SK-N-SH (cell line): Measurements from ENCODE around the gene SEMA4D. TPM values are rescaled to one million over a fixed set of nuclear protein-coding genes. Genes with fewer than 3 reads are reported as not detected.

Source experiments
- CTCF ChIA-PET: fragments of 300-600, 350-600 bp; formaldehyde crosslinking; extraction: SDS; loops from one replicate; lab custom pipeline; 2021; lab: Yijun Ruan, JAX
- POLR2A ChIA-PET: fragments of 350-600 bp; sonication (Branson Sonifier 250); formaldehyde crosslinking; extraction: SDS; loops from one replicate; lab custom pipeline; 2020; ENCODE audit warnings: antibody characterized with exemption, inconsistent platforms; lab: Yijun Ruan, JAX
- DNase-seq: peaks from one replicate; pipeline ENCODE4 v3.0.0; 2012
- H2AFZ ChIP-seq: fragments of 200-600 bp; sonication (generic); 2 replicates; pipeline ENCODE4 v1.8.1; 2016; ENCODE audit warnings: antibody characterized with exemption, mild to moderate bottlenecking, low read depth
- H3F3A ChIP-seq: fragments of 200-600 bp; sonication (generic); replicated peaks from 2 replicates; pipeline ENCODE3; 2016; ENCODE audit warnings: antibody characterized with exemption, mild to moderate bottlenecking; ENCODE audit not compliant: insufficient read depth
- H3K27ac ChIP-seq, 2 experiments: fragments of 200-500 bp in 1 of 2; fragments of 200-600 bp in 1 of 2; sonication (Bioruptor generic) in 1 of 2; sonication (generic), shearing (Covaris generic) in 1 of 2; 2 replicates each; pipeline versions ENCODE4 v1.5.1 to v1.6.1; 2014 to 2016; ENCODE audit warnings: low read depth in 2 of 2, inconsistent platforms in 1 of 2, low read length in 1 of 2, mild to moderate bottlenecking in 1 of 2, mixed read lengths in 1 of 2
- H3K27me3 ChIP-seq: fragments of 200-600 bp; sonication (generic), shearing (Covaris generic); 2 replicates; pipeline ENCODE4 v1.6.1; 2016; ENCODE audit warnings: mixed run types; ENCODE audit not compliant: insufficient read depth
- H3K36me3 ChIP-seq, 2 experiments: fragments of 200-500 bp in 1 of 2; fragments of 200-600 bp in 1 of 2; sonication (Bioruptor generic) in 1 of 2; sonication (generic) in 1 of 2; replicated peaks in 1 of 2; 2 replicates each; pipeline versions ENCODE3 to v1.5.1; 2014 to 2016; ENCODE audit warnings: low read length in 1 of 2, mild to moderate bottlenecking in 1 of 2; ENCODE audit not compliant: insufficient read depth in 2 of 2, control insufficient read depth in 1 of 2
- H3K4me1 ChIP-seq, 2 experiments: fragments of 200-500 bp in 1 of 2; fragments of 200-600 bp in 1 of 2; sonication (Bioruptor generic) in 1 of 2; sonication (generic), shearing (Covaris generic) in 1 of 2; 2 replicates each; pipeline versions ENCODE4 v1.5.1 to v1.6.1; 2014 to 2016; ENCODE audit warnings: low read depth in 1 of 2, low read length in 1 of 2, mixed run types in 1 of 2; ENCODE audit not compliant: insufficient read depth in 2 of 2, control insufficient read depth in 1 of 2
- H3K4me2 ChIP-seq: fragments of 200-600 bp; sonication (generic), shearing (Covaris generic); 2 replicates; pipeline ENCODE4 v1.6.1; 2017; ENCODE audit warnings: mixed run types
- H3K4me3 ChIP-seq, 2 experiments: fragments of 200-500 bp in 1 of 2; fragments of 200-600 bp in 1 of 2; sonication (Bioruptor generic) in 1 of 2; sonication (generic), shearing (Covaris generic) in 1 of 2; 2 replicates each; pipeline versions ENCODE4 v1.5.1 to v1.8.1; 2014 to 2016; ENCODE audit warnings: low read depth in 2 of 2, inconsistent platforms in 1 of 2, low read length in 1 of 2, mild to moderate bottlenecking in 1 of 2, mixed read lengths in 1 of 2, moderate library complexity in 1 of 2
- H3K79me2 ChIP-seq: fragments of 200-600 bp; sonication (generic); 2 replicates; pipeline ENCODE4 v1.8.1; 2017; ENCODE audit warnings: mild to moderate bottlenecking; ENCODE audit not compliant: insufficient read depth
- H3K9ac ChIP-seq: fragments of 200-600 bp; sonication (generic); 2 replicates; pipeline ENCODE4 v1.6.1; 2017; ENCODE audit warnings: mixed run types
- H3K9me2 ChIP-seq: fragments of 200-600 bp; sonication (generic); 2 replicates; pipeline ENCODE4 v1.6.1; 2017; ENCODE audit warnings: mixed run types
- H3K9me3 ChIP-seq: fragments of 200-600 bp; sonication (generic); 2 replicates; pipeline ENCODE4 v1.6.1; 2017; ENCODE audit warnings: mixed run types, mild to moderate bottlenecking, moderate library complexity
- H4K20me1 ChIP-seq: fragments of 200-600 bp; sonication (generic); 2 replicates; pipeline ENCODE4 v1.6.1; 2017; ENCODE audit warnings: mild to moderate bottlenecking, mixed run types; ENCODE audit not compliant: insufficient read depth
- EZH2phosphoT487 ChIP-seq: fragments of 200-600 bp; sonication (generic); IDR thresholded peaks from 2 replicates; pipeline ENCODE4 v1.6.1; 2017; ENCODE audit warnings: low read depth, mixed run types, mild to moderate bottlenecking, antibody characterized with exemption, moderate library complexity, borderline replicate concordance
- FOXM1 ChIP-seq: IDR thresholded peaks from 2 replicates; pipeline ENCODE4 v1.4.0; 2012; ENCODE audit warnings: low read depth, mild to moderate bottlenecking
- MEF2A ChIP-seq: IDR thresholded peaks from 2 replicates; pipeline ENCODE4 v1.4.0; 2012; ENCODE audit warnings: low read depth, borderline replicate concordance
- POLR2AphosphoS5 ChIP-seq: IDR thresholded peaks from 2 replicates; pipeline ENCODE4 v1.6.1; 2012; ENCODE audit warnings: low read depth, low read length
- SMC3 ChIP-seq: IDR thresholded peaks from 2 replicates; pipeline ENCODE4 v1.6.1; 2012; ENCODE audit warnings: low read depth, low read length, improper control_type of control experiment
- WGBS: methylation state at CpG from one replicate; pipeline ENCODE4 v1.1.6; 2017; ENCODE audit warnings: low lambda C conversion rate; 5-methylcytosine and 5-hydroxymethylcytosine counted together
- polyA plus RNA-seq, 3 experiments: library from polyadenylated mRNA; depleted of rRNA; stranded (reverse); fragments of >200 nt; gene quantifications; 2 replicates each; pipeline ENCODE4 v1.2.3, GENCODE V29; 2012
- TF ChIP-seq, protein P1 (sequence below): IDR thresholded peaks from 2 replicates; pipeline ENCODE4 v1.6.1; 2012; ENCODE audit warnings: mild to moderate bottlenecking, low read depth, low read length, moderate library complexity
- TF ChIP-seq, protein P2 (sequence below): IDR thresholded peaks from 2 replicates; pipeline ENCODE4 v1.4.0; 2012; ENCODE audit warnings: low read depth, borderline replicate concordance
- TF ChIP-seq, protein P3 (sequence below): fragments of 200-600 bp; sonication (generic); IDR thresholded peaks from 2 replicates; pipeline ENCODE4 v1.6.1; 2017; ENCODE audit warnings: antibody characterized with exemption, mild to moderate bottlenecking, moderate library complexity

Gene SEMA4D
- polyA plus RNA-seq, 1 of the 3 experiments (the other 2 are of a cell fraction) = 4.8 TPM

DNA sequence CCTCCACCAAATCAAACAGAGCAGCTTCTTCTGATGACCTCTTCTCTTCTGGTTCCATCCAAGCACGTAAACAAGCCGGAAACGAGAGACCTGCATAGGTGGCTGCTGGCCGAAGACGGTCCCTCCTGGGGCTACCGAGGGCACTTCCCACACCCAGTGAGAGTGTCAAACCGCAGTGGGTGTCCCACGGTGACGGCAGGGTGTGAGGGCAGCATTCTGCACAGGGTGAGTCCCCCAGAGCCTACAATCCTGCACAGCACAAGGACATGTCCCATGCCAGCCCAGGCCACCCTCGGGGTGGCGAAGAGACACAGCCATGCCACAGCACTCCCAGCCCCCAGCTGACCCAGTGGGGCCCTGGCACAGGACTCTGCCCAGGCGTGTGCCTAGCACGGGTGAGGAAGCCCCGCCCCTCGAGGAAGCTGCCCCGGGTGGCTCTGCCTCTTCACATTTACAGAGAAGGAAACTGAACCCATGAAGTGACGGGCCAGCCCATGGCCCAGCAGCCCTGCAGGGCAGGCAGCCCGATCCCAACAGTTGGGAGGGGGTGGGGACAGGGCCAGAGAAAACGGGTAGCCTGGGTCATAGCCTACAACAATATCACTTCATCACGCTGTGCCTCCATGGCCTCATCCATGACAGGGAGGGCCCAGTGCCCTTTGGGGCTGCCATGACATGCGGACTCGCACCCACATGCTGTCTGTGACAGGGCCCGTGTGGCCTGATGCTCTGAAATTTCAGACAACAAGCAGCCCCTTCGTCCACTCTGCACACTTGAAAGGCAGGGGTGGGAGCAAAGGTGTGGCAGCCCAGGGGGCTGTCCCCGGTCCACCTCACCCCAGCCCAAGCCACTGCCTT is 43.2 kb downstream of the SEMA4D start:
- Histone ChIP-seq H2AFZ (no peak overlapping the region), H3K9me3 (no peaks in the 10 kb centered on the region), H3K9me2 (no peaks in the 10 kb centered on the region), H3K4me1 (peaks cover 0 to 24% of the 10 kb centered on the region in 2 experiments; a peak in 1 of 4 replicates), H3K79me2 (no peaks in the 10 kb centered on the region), H3F3A (no peaks in the 10 kb centered on the region), H4K20me1 (no peaks in the 10 kb centered on the region), H3K4me2 (no peak overlapping the region), H3K27me3 (no peaks in the 10 kb centered on the region), H3K9ac (no peak overlapping the region), H3K4me3 (no peak overlapping the region), H3K36me3 (no peaks in the 10 kb centered on the region), H3K27ac (no peak overlapping the region; a peak in 1 of 4 replicates)
- CTCF ChIA-PET = no interaction called here
- 94% methylated on average over 6 of the region's 25 CpGs for WGBS
- no peak for TF ChIP-seq FOXM1
- TF ChIP-seq, protein P1, sequence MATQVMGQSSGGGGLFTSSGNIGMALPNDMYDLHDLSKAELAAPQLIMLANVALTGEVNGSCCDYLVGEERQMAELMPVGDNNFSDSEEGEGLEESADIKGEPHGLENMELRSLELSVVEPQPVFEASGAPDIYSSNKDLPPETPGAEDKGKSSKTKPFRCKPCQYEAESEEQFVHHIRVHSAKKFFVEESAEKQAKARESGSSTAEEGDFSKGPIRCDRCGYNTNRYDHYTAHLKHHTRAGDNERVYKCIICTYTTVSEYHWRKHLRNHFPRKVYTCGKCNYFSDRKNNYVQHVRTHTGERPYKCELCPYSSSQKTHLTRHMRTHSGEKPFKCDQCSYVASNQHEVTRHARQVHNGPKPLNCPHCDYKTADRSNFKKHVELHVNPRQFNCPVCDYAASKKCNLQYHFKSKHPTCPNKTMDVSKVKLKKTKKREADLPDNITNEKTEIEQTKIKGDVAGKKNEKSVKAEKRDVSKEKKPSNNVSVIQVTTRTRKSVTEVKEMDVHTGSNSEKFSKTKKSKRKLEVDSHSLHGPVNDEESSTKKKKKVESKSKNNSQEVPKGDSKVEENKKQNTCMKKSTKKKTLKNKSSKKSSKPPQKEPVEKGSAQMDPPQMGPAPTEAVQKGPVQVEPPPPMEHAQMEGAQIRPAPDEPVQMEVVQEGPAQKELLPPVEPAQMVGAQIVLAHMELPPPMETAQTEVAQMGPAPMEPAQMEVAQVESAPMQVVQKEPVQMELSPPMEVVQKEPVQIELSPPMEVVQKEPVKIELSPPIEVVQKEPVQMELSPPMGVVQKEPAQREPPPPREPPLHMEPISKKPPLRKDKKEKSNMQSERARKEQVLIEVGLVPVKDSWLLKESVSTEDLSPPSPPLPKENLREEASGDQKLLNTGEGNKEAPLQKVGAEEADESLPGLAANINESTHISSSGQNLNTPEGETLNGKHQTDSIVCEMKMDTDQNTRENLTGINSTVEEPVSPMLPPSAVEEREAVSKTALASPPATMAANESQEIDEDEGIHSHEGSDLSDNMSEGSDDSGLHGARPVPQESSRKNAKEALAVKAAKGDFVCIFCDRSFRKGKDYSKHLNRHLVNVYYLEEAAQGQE = no peak
- no peak for TF ChIP-seq SMC3
- no peak for TF ChIP-seq POLR2AphosphoS5
- no peak for TF ChIP-seq MEF2A
- TF ChIP-seq, protein P2, sequence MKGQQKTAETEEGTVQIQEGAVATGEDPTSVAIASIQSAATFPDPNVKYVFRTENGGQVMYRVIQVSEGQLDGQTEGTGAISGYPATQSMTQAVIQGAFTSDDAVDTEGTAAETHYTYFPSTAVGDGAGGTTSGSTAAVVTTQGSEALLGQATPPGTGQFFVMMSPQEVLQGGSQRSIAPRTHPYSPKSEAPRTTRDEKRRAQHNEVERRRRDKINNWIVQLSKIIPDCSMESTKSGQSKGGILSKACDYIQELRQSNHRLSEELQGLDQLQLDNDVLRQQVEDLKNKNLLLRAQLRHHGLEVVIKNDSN = no peak
- TF ChIP-seq, protein P3, sequence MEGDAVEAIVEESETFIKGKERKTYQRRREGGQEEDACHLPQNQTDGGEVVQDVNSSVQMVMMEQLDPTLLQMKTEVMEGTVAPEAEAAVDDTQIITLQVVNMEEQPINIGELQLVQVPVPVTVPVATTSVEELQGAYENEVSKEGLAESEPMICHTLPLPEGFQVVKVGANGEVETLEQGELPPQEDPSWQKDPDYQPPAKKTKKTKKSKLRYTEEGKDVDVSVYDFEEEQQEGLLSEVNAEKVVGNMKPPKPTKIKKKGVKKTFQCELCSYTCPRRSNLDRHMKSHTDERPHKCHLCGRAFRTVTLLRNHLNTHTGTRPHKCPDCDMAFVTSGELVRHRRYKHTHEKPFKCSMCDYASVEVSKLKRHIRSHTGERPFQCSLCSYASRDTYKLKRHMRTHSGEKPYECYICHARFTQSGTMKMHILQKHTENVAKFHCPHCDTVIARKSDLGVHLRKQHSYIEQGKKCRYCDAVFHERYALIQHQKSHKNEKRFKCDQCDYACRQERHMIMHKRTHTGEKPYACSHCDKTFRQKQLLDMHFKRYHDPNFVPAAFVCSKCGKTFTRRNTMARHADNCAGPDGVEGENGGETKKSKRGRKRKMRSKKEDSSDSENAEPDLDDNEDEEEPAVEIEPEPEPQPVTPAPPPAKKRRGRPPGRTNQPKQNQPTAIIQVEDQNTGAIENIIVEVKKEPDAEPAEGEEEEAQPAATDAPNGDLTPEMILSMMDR = no peak
- TF ChIP-seq EZH2phosphoT487 = no peak
- no peak for DNase-seq
- POLR2A ChIA-PET = no interaction called here
